IMR-90 (cell line): ENCODE data around the gene ADGRD2. TPM values are rescaled to one million over a fixed set of nuclear protein-coding genes. Genes with fewer than 3 reads are reported as not detected.

Experiments
- polyA plus RNA-seq, 3 experiments: library from polyadenylated mRNA; depleted of rRNA; stranded (reverse); fragments of >200 nt; gene quantifications; 2 replicates each; pipeline ENCODE4 v1.2.3, GENCODE V29; 2012; ENCODE audit warnings: low replicate concordance in 1 of 3
- total RNA-seq: library from RNA; depleted of rRNA; stranded (reverse); fragments of >200 nt; gene quantifications from 2 replicates; pipeline ENCODE4 v1.2.3, GENCODE V29; 2012; rRNA removed

Gene ADGRD2
- total and polyA plus RNA-seq, 2 of the 4 experiments (the other 2 are of a cell fraction) = not detected

Other genes starting within 250 kb of the ADGRD2 start
- 77.8 and 79.9 TPM in 2 replicates for gene NEK6, start 192.5 kb upstream of the ADGRD2 start, total RNA-seq
- gene NEK6, start 192.5 kb upstream of the ADGRD2 start, polyA plus RNA-seq (2012; rRNA removed) = 110 and 112 TPM in 2 replicates
- 369 and 430 TPM in 2 replicates for gene PSMB7, start 35.0 kb upstream of the ADGRD2 start, total RNA-seq
- 318 and 340 TPM in 2 replicates for gene PSMB7, start 35.0 kb upstream of the ADGRD2 start, polyA plus RNA-seq (2012; rRNA removed)
- not detected in 2 replicates for gene NR5A1, start 56.9 kb downstream of the ADGRD2 start, total RNA-seq
- gene NR5A1, start 56.9 kb downstream of the ADGRD2 start, polyA plus RNA-seq (2012; rRNA removed) = not detected in 2 replicates